ENCODE measurements around the gene MAGI3. TPM values are rescaled to one million over a fixed set of nuclear protein-coding genes. Genes with fewer than 3 reads are reported as not detected.

Gene MAGI3
- total and polyA plus RNA-seq, 11 donors, result 2.1 to 10.0 (median 8.1) TPM

GRCh38 chr1:113534875-113535274, 144.6 kb downstream of the MAGI3 start:
- peaks cover 0 to 6% (median 0%) of the 10 kb centered on the region in 12 donors for H3K4me1 ChIP-seq
- no peak overlapping the region for H3K27ac ChIP-seq
- intact Hi-C loops (cut with DNase I), result loop anchor here in 1 of 10 donors (10.0 kb wide), 1 partner anchor 110 kb away; no protein-coding TSS in a partner anchor
- WGBS, 4 donors, result 91 to 98% (median 94%) methylated on average over 1 of the region's 1 CpG
- ATAC-seq, result no peak
- TF ChIP-seq POLR2A (IDR thresholded peaks at IDR 0.05), result no peak
- TF ChIP-seq CTCF (IDR thresholded peaks at IDR 0.05), result no peak
- no peaks in the 10 kb centered on the region for H3K27me3 ChIP-seq
- H3K9me3 ChIP-seq, result peaks cover 0 to 11% (median 0%) of the 10 kb centered on the region in 12 donors
- no peak for DNase-seq
- H3K36me3 ChIP-seq, result no peaks in the 10 kb centered on the region
- no peak overlapping the region for H3K4me3 ChIP-seq

- no peak for ATAC-seq
- peaks cover 0 to 11% (median 0%) of the 10 kb centered on the region in 12 donors for H3K9me3 ChIP-seq
These were observed 146.0 kb downstream of the MAGI3 start for GRCh38 chr1:113536182-113536780.

GRCh38 chr1:113538225-113538624, 147.9 kb downstream of the MAGI3 start:
- no peak for TF ChIP-seq POLR2A (IDR thresholded peaks at IDR 0.05)
- no peak for TF ChIP-seq CTCF (IDR thresholded peaks at IDR 0.05)
- WGBS, 4 donors, result 59 to 96% (median 90%) methylated on average over 3 of the region's 3 CpGs
- ATAC-seq (no peak), DNase-seq (no peak)
- Histone ChIP-seq H3K27ac (no peak overlapping the region), H3K36me3 (no peaks in the 10 kb centered on the region), H3K4me1 (peaks cover 0 to 6% (median 0%) of the 10 kb centered on the region in 12 donors), H3K9me3 (peaks cover 0 to 11% (median 0%) of the 10 kb centered on the region in 12 donors), H3K4me3 (no peak overlapping the region), H3K27me3 (no peaks in the 10 kb centered on the region)
- intact Hi-C loops (cut with DNase I), result loop anchor here in 1 of 10 donors (10.0 kb wide), 1 partner anchor 113 kb away; no protein-coding TSS in a partner anchor

More at GRCh38 chr1:113536182-113536780, 146.0 kb downstream of the MAGI3 start:
- Histone ChIP-seq H3K4me3 (no peak overlapping the region), H3K27me3 (no peaks in the 10 kb centered on the region), H3K36me3 (no peaks in the 10 kb centered on the region), H3K27ac (no peak overlapping the region), H3K4me1 (peaks cover 0 to 6% (median 0%) of the 10 kb centered on the region in 12 donors)
- no peak for DNase-seq
- 86 to 92% (median 90%) methylated on average over 1 of the region's 1 CpG for WGBS, 4 donors
- no peak for TF ChIP-seq POLR2A (IDR thresholded peaks at IDR 0.05)
- no peak for TF ChIP-seq CTCF (IDR thresholded peaks at IDR 0.05)
- intact Hi-C loops (cut with DNase I), result loop anchor here in 1 of 10 donors (10.0 kb wide), 1 partner anchor 111 kb away; no protein-coding TSS in a partner anchor

GRCh38 chr1:113540335-113540734, 150.0 kb downstream of the MAGI3 start:
- no peaks in the 10 kb centered on the region for H3K36me3 ChIP-seq
- TF ChIP-seq CTCF (IDR thresholded peaks at IDR 0.05), result no peak
- H3K4me1 ChIP-seq, result peaks cover 0 to 5% (median 0%) of the 10 kb centered on the region in 12 donors
- intact Hi-C loops (cut with DNase I), result no loop called here
- no peaks in the 10 kb centered on the region for H3K27me3 ChIP-seq
- WGBS, 4 donors, result 96 to 100% (median 97%) methylated on average over 3 of the region's 3 CpGs
- DNase-seq (no peak), ATAC-seq (no peak)
- no peak overlapping the region for H3K4me3 ChIP-seq
- H3K9me3 ChIP-seq, result peaks cover 0 to 11% (median 0%) of the 10 kb centered on the region in 12 donors
- H3K27ac ChIP-seq, result no peak overlapping the region
